GM18517 (cell line): ENCODE results near the gene EML4.

Experiments
- ATAC-seq: cut with Tn5 transposase; IDR thresholded peaks from one replicate; pipeline ENCODE4 v1.9.1; 2021; ENCODE audit warnings: mild to moderate bottlenecking, moderate library complexity; ENCODE audit not compliant: unreplicated experiment

EML4 gene

GRCh38 chr2:42218712-42219111, 49.6 kb downstream of the EML4 start:
- ATAC-seq = no peak

- no peak for ATAC-seq
Measured at GRCh38 chr2:42219160-42219559, 50.0 kb downstream of the EML4 start.

GRCh38 chr2:42220566-42220965, 51.4 kb downstream of the EML4 start:
- no peak for ATAC-seq

- ATAC-seq = no peak
Measured at GRCh38 chr2:42223067-42223854, 54.1 kb downstream of the EML4 start.

GRCh38 chr2:42223855-42224268, 54.7 kb downstream of the EML4 start:
- no peak for ATAC-seq

- ATAC-seq = no peak
Measured at GRCh38 chr2:42224422-42225067, 55.4 kb downstream of the EML4 start.

GRCh38 chr2:42225573-42225972, 56.4 kb downstream of the EML4 start:
- no peak for ATAC-seq

GRCh38 chr2:42227491-42227890, 58.3 kb downstream of the EML4 start:
- ATAC-seq = no peak

GRCh38 chr2:42228101-42228500, 58.9 kb downstream of the EML4 start:
- no peak for ATAC-seq

- ATAC-seq = no peak
Measured at GRCh38 chr2:42229949-42230348, 60.8 kb downstream of the EML4 start.

GRCh38 chr2:42230891-42231290, 61.7 kb downstream of the EML4 start:
- no peak for ATAC-seq

GRCh38 chr2:42232024-42232423, 62.9 kb downstream of the EML4 start:
- no peak for ATAC-seq

- no peak for ATAC-seq
Measured at GRCh38 chr2:42233976-42234441, 64.9 kb downstream of the EML4 start.

- no peak for ATAC-seq
Measured at GRCh38 chr2:42236911-42237310, 67.8 kb downstream of the EML4 start.

GRCh38 chr2:42238644-42239288, 69.6 kb downstream of the EML4 start:
- ATAC-seq = no peak

GRCh38 chr2:42239289-42239661, 70.1 kb downstream of the EML4 start:
- no peak for ATAC-seq

- ATAC-seq = no peak
Measured at GRCh38 chr2:42239811-42240210, 70.7 kb downstream of the EML4 start.

GRCh38 chr2:42241517-42241916, 72.4 kb downstream of the EML4 start:
- ATAC-seq = no peak

GRCh38 chr2:42243297-42243696, 74.1 kb downstream of the EML4 start:
- ATAC-seq = no peak

- no peak for ATAC-seq
Measured at GRCh38 chr2:42244520-42244919, 75.4 kb downstream of the EML4 start.

- no peak for ATAC-seq
Measured at GRCh38 chr2:42245396-42245795, 76.2 kb downstream of the EML4 start.

- ATAC-seq = no peak
Measured at GRCh38 chr2:42246562-42246961, 77.4 kb downstream of the EML4 start.
